ENCODE measurements around the gene PTPRR.

DNA sequence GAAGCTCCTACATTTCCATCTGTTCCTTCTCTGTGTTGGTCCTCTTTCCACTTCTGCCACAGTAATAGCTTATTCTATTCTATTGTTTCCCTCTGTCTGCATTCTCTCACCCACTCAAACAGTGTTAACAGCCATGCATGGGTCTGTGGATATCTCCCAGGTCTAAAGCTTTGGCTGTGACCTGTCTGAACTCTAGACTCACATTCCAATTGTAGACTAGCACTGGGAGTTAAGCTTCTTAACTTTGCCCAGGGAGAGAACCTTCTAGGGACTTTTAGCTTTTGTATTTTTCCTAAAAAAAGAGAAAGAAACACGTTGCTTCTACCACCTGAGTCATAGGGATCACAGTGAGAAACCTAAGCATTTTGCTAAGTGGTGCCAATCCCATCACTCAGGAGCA, 36.7 kb downstream of the PTPRR start:
- TF ChIP-seq CTCF (IDR thresholded peaks at IDR 0.05) = no peak
- no peak for TF ChIP-seq POLR2A (IDR thresholded peaks at IDR 0.05)

Measured in heart left ventricle (tissue), 13 donors.